22Rv1 (cell line): Measurements from ENCODE around the gene LAMB4.

ENCODE experiments used
- ZFX ChIP-seq: fragments of 450-650 bp; IDR thresholded peaks from 2 replicates; pipeline ENCODE4 v1.6.1; 2017; ENCODE audit warnings: antibody characterized with exemption, borderline replicate concordance
- TF ChIP-seq, protein P1 (sequence below): fragments of 450-650 bp; IDR thresholded peaks from 2 replicates; pipeline ENCODE4 v1.5.1; 2017; ENCODE audit warnings: mild to moderate bottlenecking

DNA sequence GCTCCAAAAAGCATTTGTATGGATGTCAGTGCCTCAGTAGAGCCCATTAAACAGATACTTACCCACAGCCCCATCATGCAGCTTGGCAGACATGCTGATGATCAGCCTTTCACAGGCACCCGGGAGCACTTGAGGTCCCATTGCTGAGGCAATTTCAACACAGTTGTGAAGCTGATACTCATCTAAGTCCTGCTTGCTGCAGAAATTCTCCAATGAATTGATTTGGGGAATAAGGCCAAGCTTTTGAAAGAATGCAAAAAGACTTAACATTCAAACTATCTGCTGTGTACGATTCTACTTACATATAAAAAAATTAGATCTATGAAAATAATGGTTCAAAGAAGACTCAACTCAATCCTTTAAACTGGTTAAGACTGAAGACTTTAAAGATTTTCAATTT lies 60.5 kb downstream of the LAMB4 start:
- TF ChIP-seq, protein P1, sequence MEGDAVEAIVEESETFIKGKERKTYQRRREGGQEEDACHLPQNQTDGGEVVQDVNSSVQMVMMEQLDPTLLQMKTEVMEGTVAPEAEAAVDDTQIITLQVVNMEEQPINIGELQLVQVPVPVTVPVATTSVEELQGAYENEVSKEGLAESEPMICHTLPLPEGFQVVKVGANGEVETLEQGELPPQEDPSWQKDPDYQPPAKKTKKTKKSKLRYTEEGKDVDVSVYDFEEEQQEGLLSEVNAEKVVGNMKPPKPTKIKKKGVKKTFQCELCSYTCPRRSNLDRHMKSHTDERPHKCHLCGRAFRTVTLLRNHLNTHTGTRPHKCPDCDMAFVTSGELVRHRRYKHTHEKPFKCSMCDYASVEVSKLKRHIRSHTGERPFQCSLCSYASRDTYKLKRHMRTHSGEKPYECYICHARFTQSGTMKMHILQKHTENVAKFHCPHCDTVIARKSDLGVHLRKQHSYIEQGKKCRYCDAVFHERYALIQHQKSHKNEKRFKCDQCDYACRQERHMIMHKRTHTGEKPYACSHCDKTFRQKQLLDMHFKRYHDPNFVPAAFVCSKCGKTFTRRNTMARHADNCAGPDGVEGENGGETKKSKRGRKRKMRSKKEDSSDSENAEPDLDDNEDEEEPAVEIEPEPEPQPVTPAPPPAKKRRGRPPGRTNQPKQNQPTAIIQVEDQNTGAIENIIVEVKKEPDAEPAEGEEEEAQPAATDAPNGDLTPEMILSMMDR = no peak
- no peak for TF ChIP-seq ZFX
